HG02798 (cell line): ENCODE results near the gene NOTCH2.
"Not testable (repeated sequence)": the region's sequence is repeated elsewhere in the genome, so short reads cannot be mapped to it uniquely, and the experiment has no call there.

ENCODE experiments used
- ATAC-seq: cut with Tn5 transposase; IDR thresholded peaks from one replicate; pipeline ENCODE4 v1.9.1; 2021; ENCODE audit warnings: mild to moderate bottlenecking; ENCODE audit not compliant: unreplicated experiment, poor library complexity

The NOTCH2 gene

DNA sequence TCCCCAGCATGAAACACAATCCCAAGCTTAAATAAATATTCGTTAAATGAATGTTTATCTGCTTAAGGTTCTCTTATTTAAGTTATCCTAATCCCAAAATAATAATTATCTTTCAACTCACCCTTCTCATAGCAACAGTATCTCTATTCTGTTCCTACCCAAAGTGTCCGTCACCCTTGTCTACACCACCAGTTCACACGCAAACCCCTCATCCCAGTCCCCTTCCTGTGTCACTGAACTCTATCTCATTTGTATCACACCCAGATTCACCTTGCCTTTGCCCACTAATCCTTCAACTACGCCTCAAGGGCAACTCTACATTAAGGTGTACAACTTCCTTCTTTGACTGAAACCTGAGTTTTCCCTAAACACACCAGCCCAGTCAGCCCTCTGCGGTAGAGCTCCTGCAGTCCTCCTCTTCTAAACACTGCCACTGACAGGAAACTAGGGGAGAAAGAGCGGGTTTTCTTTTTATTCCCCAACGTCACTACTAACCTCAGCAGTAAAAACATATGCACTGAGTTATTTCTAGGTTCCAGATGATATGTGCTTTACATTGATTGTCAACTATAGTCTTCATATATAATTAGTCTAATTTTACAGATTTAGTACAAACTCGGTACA lies 92.2 kb downstream of the NOTCH2 start:
- not testable (repeated sequence) for ATAC-seq

- not testable (repeated sequence) for ATAC-seq
These were observed 93.7 kb downstream of the NOTCH2 start for GRCh38 chr1:119975582-119976254.

GRCh38 chr1:119975006-119975405 lies 94.5 kb downstream of the NOTCH2 start:
- no peak for ATAC-seq

DNA sequence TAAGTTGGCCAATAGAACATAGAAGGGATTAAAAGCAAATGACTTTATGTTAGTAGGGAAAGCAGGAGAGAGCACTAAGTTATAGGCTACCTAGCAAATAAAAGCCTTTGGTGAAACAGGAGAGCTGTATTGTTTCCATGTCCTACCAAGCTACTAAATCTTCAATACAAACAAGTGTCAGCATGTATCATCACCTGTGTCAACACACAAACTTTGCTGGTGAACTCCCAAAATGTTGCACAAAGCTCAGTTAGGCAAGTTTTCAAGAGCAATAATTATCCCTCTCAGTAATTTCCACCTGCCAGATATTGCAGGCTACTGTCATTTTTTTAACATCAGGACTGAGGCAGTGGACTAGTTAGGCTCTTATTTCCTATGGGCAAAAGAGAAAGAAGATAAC lies 95.4 kb downstream of the NOTCH2 start:
- ATAC-seq, result no peak

- no peak for ATAC-seq
These were observed 97.5 kb downstream of the NOTCH2 start for GRCh38 chr1:119971710-119972570.

- ATAC-seq, result no peak
These were observed 100.9 kb downstream of the NOTCH2 start for GRCh38 chr1:119968601-119969000.

DNA sequence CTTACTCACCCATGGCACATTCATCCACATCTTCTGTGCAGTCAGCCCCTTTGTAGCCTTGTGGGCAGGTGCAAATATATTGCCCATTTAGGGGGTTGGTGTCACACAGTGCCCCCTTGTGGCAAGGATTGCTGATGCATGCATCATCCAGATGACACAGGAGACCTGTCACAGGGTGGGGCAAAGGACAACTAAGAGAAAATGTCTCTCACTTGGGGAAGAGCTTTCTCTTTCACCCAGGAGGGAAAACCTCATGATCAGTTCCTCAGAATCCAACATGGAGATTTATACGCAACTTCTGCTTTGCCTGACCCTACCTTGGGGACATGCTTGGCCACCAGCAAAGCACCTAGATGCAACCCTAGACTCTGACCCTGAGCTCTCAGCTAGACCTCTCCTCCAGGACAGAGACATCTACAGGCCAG lies 101.4 kb downstream of the NOTCH2 start:
- peak; percentile 84 for ATAC-seq

DNA sequence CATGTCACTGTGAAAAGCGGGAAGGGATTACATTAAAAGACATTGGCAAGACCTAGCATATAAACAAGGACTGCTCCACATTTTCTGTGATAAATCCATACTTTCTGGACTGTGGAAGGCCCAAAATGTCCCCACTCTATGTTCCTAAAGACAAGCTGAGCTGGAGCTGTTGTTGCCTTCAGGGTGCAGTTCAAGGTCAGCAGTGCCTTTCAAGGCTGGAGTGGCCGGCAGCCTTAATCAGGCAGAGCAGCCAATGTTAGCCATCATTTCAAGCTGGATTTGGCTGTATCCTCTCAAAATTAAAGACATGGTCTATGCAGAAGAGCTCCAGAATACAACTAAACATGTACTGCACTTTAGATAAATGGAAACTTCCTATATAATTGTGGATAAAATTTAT lies 102.8 kb downstream of the NOTCH2 start:
- ATAC-seq, result no peak

DNA sequence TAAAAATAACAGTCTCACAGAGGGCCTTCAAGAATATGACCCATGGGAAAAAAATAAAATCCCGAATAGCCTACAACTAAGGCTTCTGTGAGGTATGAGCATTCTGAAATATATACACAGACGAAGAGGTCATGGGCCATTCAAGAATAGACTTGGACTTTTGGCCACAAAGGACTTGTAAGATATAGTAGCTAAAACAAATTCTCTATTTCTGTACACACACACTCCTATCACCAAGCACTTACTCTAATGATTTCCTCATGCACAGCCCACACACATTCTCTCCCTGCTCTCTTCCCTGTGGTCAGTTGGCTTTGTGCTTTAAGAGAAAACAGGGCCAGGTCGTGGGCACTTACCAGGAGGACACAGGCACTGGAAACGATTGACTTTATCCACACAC lies 103.4 kb downstream of the NOTCH2 start:
- no peak for ATAC-seq

DNA sequence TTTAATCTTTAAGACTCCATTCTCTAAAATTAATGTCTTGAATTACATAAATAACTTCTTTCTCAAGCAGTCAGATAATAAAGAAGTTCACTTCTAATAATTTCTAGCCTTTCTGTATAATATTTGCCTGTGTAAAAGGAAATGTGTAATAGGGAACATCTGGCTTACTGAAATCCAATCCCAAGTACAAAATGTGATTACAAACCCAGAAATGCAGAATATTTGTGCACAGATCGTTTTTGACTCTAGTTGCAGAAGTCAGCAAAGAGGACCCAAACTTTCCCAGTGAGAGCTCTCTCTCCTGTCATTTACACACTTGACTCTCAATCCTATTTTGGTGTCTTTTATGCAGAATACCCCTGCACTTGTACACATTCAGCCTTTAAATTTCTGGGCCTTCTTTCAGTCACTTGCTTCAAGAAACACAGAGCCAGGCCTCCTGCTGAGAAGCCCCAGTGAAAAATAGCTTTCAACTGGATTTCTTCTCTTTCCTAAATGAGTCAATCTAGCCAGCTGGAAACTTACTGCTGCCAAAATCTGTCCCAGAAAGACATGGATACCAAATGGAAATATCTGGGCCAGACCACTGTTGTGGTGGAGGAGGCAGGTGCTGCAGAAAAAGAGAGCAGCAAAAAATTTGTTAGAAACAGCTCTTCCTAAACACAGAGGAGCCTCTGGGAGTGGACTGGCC lies 104.6 kb downstream of the NOTCH2 start:
- ATAC-seq, result no peak

DNA sequence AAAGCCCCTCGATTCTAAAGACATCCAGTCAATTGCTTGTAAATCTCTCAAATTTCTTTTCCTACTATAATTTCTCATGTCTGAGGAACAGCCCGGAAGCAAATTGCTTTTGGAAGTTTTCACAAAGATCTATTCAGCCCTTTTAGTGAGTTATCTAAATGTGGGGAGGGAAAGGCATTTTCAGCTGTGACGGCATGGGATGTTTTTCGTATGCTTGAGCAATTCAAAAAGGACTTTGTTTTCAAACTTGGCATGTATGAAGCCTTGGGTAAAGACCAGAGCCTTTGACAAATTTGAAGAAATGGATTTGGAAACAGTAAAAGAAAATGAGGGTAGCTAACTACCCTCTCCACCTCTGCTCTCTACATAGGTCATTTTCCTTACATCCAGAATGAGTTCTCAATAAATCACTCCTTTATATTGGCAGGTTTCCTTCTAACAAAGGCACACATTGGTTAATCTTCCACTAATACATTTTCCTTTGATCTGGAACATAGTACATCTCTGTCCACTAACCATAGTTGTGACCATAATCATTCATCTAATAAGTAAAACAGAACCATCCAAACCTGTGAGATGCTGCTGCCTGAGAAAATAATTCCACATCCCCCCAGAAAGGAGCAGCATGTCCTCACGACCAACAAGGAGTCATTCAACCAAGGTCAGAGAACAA lies 107.0 kb downstream of the NOTCH2 start:
- ATAC-seq, result no peak

DNA sequence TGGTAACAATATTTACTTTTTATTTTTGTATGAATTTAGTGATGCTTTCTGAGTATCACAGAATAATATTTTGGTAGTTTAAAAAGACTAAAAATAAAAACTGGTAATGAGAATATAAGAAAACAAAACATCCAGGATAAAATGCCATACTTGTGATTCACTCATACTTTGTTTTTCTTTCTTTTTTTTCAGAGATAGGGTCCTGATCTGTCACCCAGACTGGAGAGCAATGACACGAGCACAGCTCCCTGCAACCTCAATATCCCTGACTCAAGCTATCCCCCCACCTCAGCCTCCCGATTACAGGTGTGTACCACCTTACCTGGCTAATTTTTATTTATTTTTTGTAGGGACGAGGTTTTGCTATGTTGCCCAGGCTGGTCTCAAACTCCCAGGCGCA lies 109.0 kb downstream of the NOTCH2 start:
- ATAC-seq, result no peak

- no peak for ATAC-seq
These were observed 109.9 kb downstream of the NOTCH2 start for GRCh38 chr1:119959268-119960220.

DNA sequence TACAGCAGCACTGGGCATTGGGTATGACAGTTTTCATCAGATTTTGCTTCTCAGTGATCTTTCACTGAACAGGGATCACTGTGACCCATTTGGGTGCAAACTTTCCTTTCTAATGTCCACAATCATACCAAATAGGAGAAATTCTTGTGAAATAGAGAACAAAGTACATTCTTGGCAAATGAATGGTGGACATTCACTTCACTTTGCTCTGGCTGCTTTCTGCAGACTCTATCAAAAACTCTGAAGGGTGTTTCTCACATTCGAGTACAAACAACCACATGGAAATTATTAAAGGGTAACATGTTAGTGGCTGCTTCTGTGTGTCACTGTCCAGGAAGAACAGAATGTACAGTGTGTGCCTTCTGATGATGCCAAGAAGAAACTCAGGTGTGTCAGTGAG lies 111.2 kb downstream of the NOTCH2 start:
- ATAC-seq, result no peak

DNA sequence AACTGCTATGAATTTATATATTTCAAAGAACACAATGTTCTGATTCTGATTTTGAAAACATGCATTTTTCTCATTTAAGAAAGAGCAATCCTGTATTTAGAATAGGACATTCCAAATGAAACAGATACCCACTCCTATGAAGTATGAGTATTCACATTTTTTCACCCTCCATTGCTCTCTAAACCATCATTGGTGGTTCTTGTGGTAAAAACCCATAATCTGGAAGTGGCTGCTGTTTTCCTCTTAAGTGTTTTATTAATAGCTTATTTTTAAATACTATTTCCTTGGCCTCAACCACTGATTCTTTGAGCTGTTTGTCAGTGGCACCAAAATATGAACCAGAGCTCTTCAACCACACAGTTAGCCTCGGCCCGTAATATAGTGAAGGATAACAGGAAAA lies 113.2 kb downstream of the NOTCH2 start:
- ATAC-seq, result no peak

GRCh38 chr1:119954476-119955422 lies 114.7 kb downstream of the NOTCH2 start:
- ATAC-seq, result no peak

DNA sequence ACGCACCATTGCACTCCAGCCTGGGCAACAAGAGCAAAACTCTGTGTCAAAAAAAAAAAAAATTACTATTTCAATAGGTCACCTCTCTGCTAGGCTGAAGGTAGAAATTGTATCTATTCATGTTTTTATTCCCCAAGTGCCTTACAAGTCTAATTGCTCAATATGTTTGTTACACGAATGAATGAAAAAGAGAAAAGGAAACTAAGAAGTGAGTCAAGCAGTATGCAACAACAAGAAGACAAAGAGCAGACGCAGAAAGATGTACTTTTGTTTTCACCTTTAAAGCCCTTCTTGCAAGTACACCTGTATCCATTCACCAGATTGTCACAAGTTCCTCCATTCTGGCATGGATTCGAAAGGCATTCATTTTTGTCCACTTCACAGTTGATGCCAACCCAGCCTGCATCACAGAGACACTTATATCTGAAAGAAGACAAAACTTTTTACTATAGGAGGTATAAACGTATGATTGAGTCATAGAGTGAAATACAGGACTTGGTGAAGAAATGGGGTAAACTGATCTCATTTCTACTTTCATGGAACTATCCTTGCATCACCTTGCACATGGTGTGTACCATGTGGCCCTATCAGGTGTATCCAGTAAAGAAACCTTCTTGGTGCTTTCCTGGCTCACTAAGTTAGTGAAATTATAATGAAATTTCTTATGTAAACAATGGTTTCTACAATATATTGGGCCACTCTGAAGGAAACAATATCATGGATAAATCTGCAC lies 116.0 kb downstream of the NOTCH2 start:
- ATAC-seq, result no peak
